Gastrocnemius medialis (tissue), 4 donors: Measurements from ENCODE around the gene PCSK1. TPM values are rescaled to one million over a fixed set of nuclear protein-coding genes. Genes with fewer than 3 reads are reported as not detected.

Source experiments
- ATAC-seq, 2 donors: fragments of 150-250 bp; one replicate each; pipeline ENCODE4 v1.9.1; 2016
- DNase-seq, 2 donors: peaks; one replicate each; pipeline ENCODE4 v3.0.0-alpha.2; 2019
- H3K27ac ChIP-seq, 4 donors: fragments of 200-600 bp; sonication (generic); 1 replicate in 1 of 4; 2 replicates in 3 of 4; pipeline ENCODE4 v1.5.1; 2016 to 2018; ENCODE audit warnings: mild to moderate bottlenecking in 2 of 4, moderate library complexity in 1 of 4
- H3K27me3 ChIP-seq, 3 donors: fragments of 200-600 bp; sonication (generic) in 2 of 3; 1 replicate in 1 of 3; 2 replicates in 2 of 3; pipeline versions ENCODE4 v1.5.1 to v1.6.0; 2016 to 2019; ENCODE audit warnings: mild to moderate bottlenecking in 1 of 3, moderate library complexity in 1 of 3
- H3K36me3 ChIP-seq, 2 donors: fragments of 200-600 bp; sonication (generic) in 1 of 2; one replicate each; pipeline ENCODE4 v1.5.1; 2017 to 2018
- H3K4me1 ChIP-seq, 2 donors: fragments of 200-600 bp; sonication (generic) in 1 of 2; one replicate each; pipeline ENCODE4 v1.5.1; 2016 to 2017; ENCODE audit warnings: mild to moderate bottlenecking in 2 of 2
- H3K4me3 ChIP-seq, 4 donors: fragments of 200-600 bp; sonication (generic) in 3 of 4; 1 replicate in 1 of 4; 2 replicates in 3 of 4; pipeline ENCODE4 v1.5.1; 2016 to 2019; ENCODE audit warnings: mild to moderate bottlenecking in 2 of 4
- H3K9me3 ChIP-seq, 3 donors: fragments of 200-600 bp; sonication (generic) in 2 of 3; 1 replicate in 1 of 3; 2 replicates in 2 of 3; pipeline ENCODE4 v1.5.1; 2016 to 2019
- POLR2A ChIP-seq, 2 donors: fragments of 450-650 bp; IDR thresholded peaks; one replicate each; pipeline ENCODE4 v1.6.1; 2017; ENCODE audit warnings: antibody characterized with exemption in 2 of 2, mild to moderate bottlenecking in 2 of 2, moderate library complexity in 2 of 2
- in situ Hi-C, 4 donors: fragments of 200-750 bp; cut with MboI; loops; one replicate each; pipeline versions ENCODE4 v1.15.0 to v1.8.0; 2017; ENCODE audit warnings: low sequenced_read_pairs in 4 of 4
- intact Hi-C: fragments of 100-400 bp; cut with DNase I; formaldehyde crosslinking; loops from one replicate; pipeline ENCODE4 v1.15.1; 2023; ENCODE audit warnings: low total_unique reads
- total RNA-seq, 4 donors: library from RNA; depleted of rRNA; stranded (reverse); fragments of >200 nt; gene quantifications; one replicate each; pipeline versions ENCODE4 v1.1.0 to v1.2.3, GENCODE V29; 2016
- TF ChIP-seq, protein P1 (sequence below), 5 experiments: fragments of 450-650 bp in 3 of 5; fragments of 200-600 bp in 2 of 5; sonication (generic) in 2 of 5; IDR thresholded peaks in 4 of 5; conservative IDR thresholded peaks in 1 of 5; 1 replicate in 4 of 5; 2 replicates in 1 of 5; pipeline ENCODE4 v1.5.1; 2016 to 2019; ENCODE audit warnings: antibody characterized with exemption in 5 of 5, mild to moderate bottlenecking in 3 of 5, moderate library complexity in 3 of 5

Gene PCSK1
- total RNA-seq, 4 donors from 2014 or later = 0.07 to 1.4 TPM; not detected in 2

GRCh38 chr5:96387616-96388015 lies 45.4 kb downstream of the PCSK1 start:
- Histone ChIP-seq H3K4me3 (no peak overlapping the region), H3K36me3 (no peaks in the 10 kb centered on the region), H3K4me1 (peaks cover 4 to 8% of the 10 kb centered on the region in 2 donors), H3K9me3 (no peaks in the 10 kb centered on the region), H3K27ac (no peak overlapping the region), H3K27me3 (no peaks in the 10 kb centered on the region)
- TF ChIP-seq, protein P1, sequence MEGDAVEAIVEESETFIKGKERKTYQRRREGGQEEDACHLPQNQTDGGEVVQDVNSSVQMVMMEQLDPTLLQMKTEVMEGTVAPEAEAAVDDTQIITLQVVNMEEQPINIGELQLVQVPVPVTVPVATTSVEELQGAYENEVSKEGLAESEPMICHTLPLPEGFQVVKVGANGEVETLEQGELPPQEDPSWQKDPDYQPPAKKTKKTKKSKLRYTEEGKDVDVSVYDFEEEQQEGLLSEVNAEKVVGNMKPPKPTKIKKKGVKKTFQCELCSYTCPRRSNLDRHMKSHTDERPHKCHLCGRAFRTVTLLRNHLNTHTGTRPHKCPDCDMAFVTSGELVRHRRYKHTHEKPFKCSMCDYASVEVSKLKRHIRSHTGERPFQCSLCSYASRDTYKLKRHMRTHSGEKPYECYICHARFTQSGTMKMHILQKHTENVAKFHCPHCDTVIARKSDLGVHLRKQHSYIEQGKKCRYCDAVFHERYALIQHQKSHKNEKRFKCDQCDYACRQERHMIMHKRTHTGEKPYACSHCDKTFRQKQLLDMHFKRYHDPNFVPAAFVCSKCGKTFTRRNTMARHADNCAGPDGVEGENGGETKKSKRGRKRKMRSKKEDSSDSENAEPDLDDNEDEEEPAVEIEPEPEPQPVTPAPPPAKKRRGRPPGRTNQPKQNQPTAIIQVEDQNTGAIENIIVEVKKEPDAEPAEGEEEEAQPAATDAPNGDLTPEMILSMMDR (IDR thresholded peaks at IDR 0.05 in 4 of 5, conservative IDR thresholded peaks at IDR 0.05 in 1 of 5) = no peak
- no peak for TF ChIP-seq POLR2A (IDR thresholded peaks at IDR 0.05)
- DNase-seq = no peak
- in situ Hi-C loops = no loop called here
- ATAC-seq = no peak
- intact Hi-C loops = no loop called here

DNA sequence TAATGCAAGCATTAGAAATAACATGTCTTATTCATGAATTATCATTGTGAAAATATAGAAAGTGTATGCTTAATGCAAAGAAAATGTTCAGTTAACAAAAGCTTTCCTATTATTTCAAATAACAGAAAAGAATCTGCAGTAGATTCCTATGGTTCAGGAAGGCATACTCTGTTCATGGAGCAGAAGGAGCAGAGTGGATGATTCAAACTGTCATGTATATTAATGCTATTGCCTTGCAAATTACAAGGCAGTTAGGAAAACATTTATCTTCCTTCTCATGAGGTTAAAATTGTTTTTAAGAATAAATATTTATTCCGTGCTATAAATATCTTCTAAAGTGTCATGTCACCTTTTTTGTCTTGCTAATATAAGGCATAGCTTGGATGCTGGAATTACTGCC lies 47.5 kb downstream of the PCSK1 start:
- Histone ChIP-seq H3K27ac (no peak overlapping the region), H3K4me3 (no peak overlapping the region), H3K27me3 (no peaks in the 10 kb centered on the region), H3K36me3 (no peaks in the 10 kb centered on the region), H3K9me3 (no peaks in the 10 kb centered on the region), H3K4me1 (peaks cover 4 to 8% of the 10 kb centered on the region in 2 donors)
- intact Hi-C loops = no loop called here
- ATAC-seq (no peak), DNase-seq (no peak)
- TF ChIP-seq, protein P1 (IDR thresholded peaks at IDR 0.05 in 4 of 5, conservative IDR thresholded peaks at IDR 0.05 in 1 of 5) = no peak
- TF ChIP-seq POLR2A (IDR thresholded peaks at IDR 0.05) = no peak
- in situ Hi-C loops = no loop called here

DNA sequence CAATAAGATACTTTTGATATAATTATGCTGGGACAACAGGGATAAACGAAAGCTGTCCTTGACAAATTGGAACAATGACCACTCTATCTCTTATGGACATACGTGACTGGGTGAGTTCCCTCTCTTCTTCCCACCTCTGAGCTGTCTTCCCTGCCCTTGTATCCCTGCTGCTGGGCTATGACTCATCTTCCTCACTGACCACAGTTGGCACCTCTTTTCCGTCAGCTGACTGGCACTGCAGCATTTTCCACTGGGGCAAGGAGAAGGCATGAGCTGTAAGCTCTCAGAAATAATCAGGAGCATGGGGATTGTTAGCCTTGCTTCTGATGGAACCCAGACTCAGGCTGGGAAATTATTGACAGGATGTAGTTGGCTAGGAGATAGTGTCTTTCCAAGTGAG lies 48.7 kb downstream of the PCSK1 start:
- Histone ChIP-seq H3K36me3 (no peaks in the 10 kb centered on the region), H3K4me3 (no peak overlapping the region), H3K4me1 (peaks cover 4 to 8% of the 10 kb centered on the region in 2 donors), H3K27me3 (no peaks in the 10 kb centered on the region), H3K27ac (peak overlapping the region in 3 of 4 donors; percentile 58 to 66 (median 64)), H3K9me3 (no peaks in the 10 kb centered on the region)
- DNase-seq (peak; percentile 73 to 85), ATAC-seq (peak; percentile 100)
- in situ Hi-C loops = no loop called here
- TF ChIP-seq, protein P1 (IDR thresholded peaks at IDR 0.05 in 4 of 5, conservative IDR thresholded peaks at IDR 0.05 in 1 of 5) = no peak
- TF ChIP-seq POLR2A (IDR thresholded peaks at IDR 0.05) = no peak
- intact Hi-C loops = no loop called here

DNA sequence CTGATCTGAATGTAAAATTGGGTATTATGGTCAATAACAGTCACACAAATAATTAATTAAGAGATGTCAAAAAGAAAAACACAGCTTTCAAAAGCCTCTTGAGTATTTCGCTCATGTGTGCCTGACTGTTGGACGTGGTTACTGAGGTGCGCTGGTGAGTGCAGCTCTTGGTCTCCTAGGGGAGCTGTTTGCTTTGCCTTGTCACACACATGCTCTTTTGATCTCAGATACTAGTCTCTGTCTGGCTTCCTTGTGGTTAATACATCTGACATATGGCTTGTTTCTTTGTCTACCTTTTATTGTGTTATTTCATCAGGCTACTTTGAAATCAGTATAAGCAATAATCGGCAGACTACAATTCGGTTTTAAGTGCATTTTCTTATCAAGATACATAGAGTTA lies 51.5 kb downstream of the PCSK1 start:
- in situ Hi-C loops = no loop called here
- intact Hi-C loops = no loop called here
- H3K9me3 ChIP-seq = no peaks in the 10 kb centered on the region
- ATAC-seq (no peak), DNase-seq (no peak)
- no peaks in the 10 kb centered on the region for H3K36me3 ChIP-seq
- no peak overlapping the region for H3K27ac ChIP-seq
- TF ChIP-seq, protein P1 (IDR thresholded peaks at IDR 0.05 in 4 of 5, conservative IDR thresholded peaks at IDR 0.05 in 1 of 5) = no peak
- TF ChIP-seq POLR2A (IDR thresholded peaks at IDR 0.05) = no peak
- peaks cover 4 to 8% of the 10 kb centered on the region in 2 donors for H3K4me1 ChIP-seq
- H3K4me3 ChIP-seq = no peak overlapping the region
- H3K27me3 ChIP-seq = no peaks in the 10 kb centered on the region

DNA sequence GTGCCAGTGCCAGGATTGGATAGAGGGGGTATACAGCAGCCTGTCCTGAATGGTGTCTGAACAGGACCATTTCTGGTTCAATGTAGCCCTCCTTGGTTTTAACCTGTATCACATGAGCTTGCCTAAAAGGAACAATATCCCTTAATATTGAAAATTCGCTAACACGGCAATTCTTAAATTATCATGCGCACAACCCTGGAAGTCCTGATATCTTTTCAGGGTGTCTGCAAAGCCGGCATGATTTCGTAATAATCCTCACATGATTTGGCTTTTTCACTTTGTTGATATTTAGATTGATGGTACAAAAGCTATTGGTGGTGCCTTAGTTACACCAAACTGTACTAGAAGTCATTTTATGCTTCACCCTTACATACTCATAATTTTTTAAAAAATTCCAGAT lies 53.2 kb downstream of the PCSK1 start:
- DNase-seq (no peak), ATAC-seq (no peak)
- in situ Hi-C loops (no loop called here), intact Hi-C loops (no loop called here)
- no peaks in the 10 kb centered on the region for H3K27me3 ChIP-seq
- H3K4me3 ChIP-seq = no peak overlapping the region
- no peaks in the 10 kb centered on the region for H3K9me3 ChIP-seq
- peaks cover 4 to 8% of the 10 kb centered on the region in 2 donors for H3K4me1 ChIP-seq
- H3K27ac ChIP-seq = no peak overlapping the region
- H3K36me3 ChIP-seq = no peaks in the 10 kb centered on the region
- TF ChIP-seq, protein P1 (IDR thresholded peaks at IDR 0.05 in 4 of 5, conservative IDR thresholded peaks at IDR 0.05 in 1 of 5) = no peak
- TF ChIP-seq POLR2A (IDR thresholded peaks at IDR 0.05) = no peak
